SU-DHL-6 (cell line): Measurements from ENCODE around the gene RNF111.

Source experiments
- H2AFZ ChIP-seq: fragments of 200-600 bp; sonication (generic); 2 replicates; pipeline ENCODE4 v1.6.1; 2014; ENCODE audit warnings: low read depth, mild to moderate bottlenecking, moderate library complexity, mixed read lengths, antibody characterized with exemption, low read length; ENCODE audit not compliant: severe bottlenecking
- H3F3A ChIP-seq: fragments of 200-600 bp; shearing (Covaris generic); 2 replicates; pipeline ENCODE4 v1.6.0; 2016; ENCODE audit warnings: antibody characterized with exemption, mild to moderate bottlenecking; ENCODE audit not compliant: insufficient read depth
- H3K27ac ChIP-seq: fragments of 200-600 bp; sonication (generic); 2 replicates; pipeline ENCODE4 v1.5.1; 2016; ENCODE audit warnings: low read depth, mild to moderate bottlenecking, low read length, moderate library complexity, mixed read lengths
- H3K27me3 ChIP-seq: fragments of 200-600 bp; sonication (generic), shearing (Covaris generic); 2 replicates; pipeline ENCODE4 v1.6.0; 2014; ENCODE audit warnings: mild to moderate bottlenecking, low read length
- H3K36me3 ChIP-seq: fragments of 200-600 bp; sonication (generic); 2 replicates; pipeline ENCODE4 v1.6.1; 2014; ENCODE audit warnings: mild to moderate bottlenecking, low read length, mixed read lengths
- H3K4me2 ChIP-seq: fragments of 300-600, 200-600 bp; shearing (Covaris generic), sonication (generic); 2 replicates; pipeline ENCODE4 v1.6.0; 2014; ENCODE audit warnings: low read length, low read depth, mild to moderate bottlenecking; ENCODE audit not compliant: poor library complexity, severe bottlenecking
- H3K4me3 ChIP-seq: fragments of 200-600 bp; sonication (generic); 2 replicates; pipeline ENCODE4 v1.5.1; 2014; ENCODE audit warnings: antibody characterized with exemption, low read length, mild to moderate bottlenecking, mixed read lengths; ENCODE audit not compliant: insufficient read depth, poor library complexity, severe bottlenecking
- H3K79me2 ChIP-seq: fragments of 200-600 bp; sonication (generic); 2 replicates; pipeline ENCODE4 v1.6.1; 2014; ENCODE audit warnings: mild to moderate bottlenecking, low read length, moderate library complexity; ENCODE audit not compliant: insufficient read depth
- H3K9ac ChIP-seq: fragments of 200-600 bp; sonication (generic); 2 replicates; pipeline ENCODE4 v1.7.0; 2014; ENCODE audit warnings: mild to moderate bottlenecking, low read length
- H3K9me2 ChIP-seq: fragments of 200-600 bp; sonication (generic); replicated peaks from 2 replicates; pipeline ENCODE4 v1.6.1; 2014; ENCODE audit warnings: low read length; ENCODE audit not compliant: insufficient read depth
- H3K9me3 ChIP-seq: fragments of 200-600 bp; sonication (generic); 2 replicates; pipeline ENCODE4 v1.6.1; 2014; ENCODE audit warnings: low read length, mixed read lengths; ENCODE audit not compliant: insufficient read depth
- H4K20me1 ChIP-seq: fragments of 200-600 bp; sonication (generic); 2 replicates; pipeline ENCODE4 v1.6.1; 2014; ENCODE audit warnings: low read depth, mild to moderate bottlenecking, antibody characterized with exemption, low read length, moderate library complexity, mixed read lengths
- CTCF ChIP-seq: fragments of 200-600 bp; sonication (generic); IDR thresholded peaks from one replicate; pipeline ENCODE4 v1.5.1; 2017; ENCODE audit warnings: antibody characterized with exemption, mild to moderate bottlenecking, low read length, moderate library complexity; ENCODE audit not compliant: insufficient read depth, poor library complexity, severe bottlenecking
- EZH2phosphoT487 ChIP-seq: fragments of 200-600 bp; sonication (generic), shearing (Covaris generic); conservative IDR thresholded peaks from 2 replicates; pipeline ENCODE4 v1.6.1; 2018; ENCODE audit warnings: mild to moderate bottlenecking, antibody characterized with exemption, low read length, moderate library complexity, mixed read lengths

The RNF111 gene

GRCh38 chr15:58967479-58967878 is 20.0 kb upstream of the RNF111 start:
- no peaks in the 10 kb centered on the region for H3K36me3 ChIP-seq
- no peak overlapping the region for H2AFZ ChIP-seq
- H3K4me3 ChIP-seq, result no peak overlapping the region

GRCh38 chr15:58977887-58978286 is 9.6 kb upstream of the RNF111 start:
- Histone ChIP-seq H3K4me3 (no peak overlapping the region), H3K9ac (no peak overlapping the region)

More at GRCh38 chr15:58967479-58967878, 20.0 kb upstream of the RNF111 start:
- Histone ChIP-seq H3K27ac (no peak overlapping the region), H3K9ac (no peak overlapping the region), H3K79me2 (no peaks in the 10 kb centered on the region), H3F3A (no peaks in the 10 kb centered on the region), H4K20me1 (no peaks in the 10 kb centered on the region), H3K9me2 (no peaks in the 10 kb centered on the region), H3K9me3 (no peaks in the 10 kb centered on the region), H3K4me2 (no peak overlapping the region), H3K27me3 (no peaks in the 10 kb centered on the region)
- TF ChIP-seq EZH2phosphoT487 (no peak), CTCF (no peak)

GRCh38 chr15:58980351-58980939 is 7.0 kb upstream of the RNF111 start:
- H3K4me2 ChIP-seq, result peak overlapping the region; percentile 52
- H3K27ac ChIP-seq, result peak overlapping the region; percentile 79
- H3K9me2 ChIP-seq, result no peaks in the 10 kb centered on the region
- no peak overlapping the region for H3K4me3 ChIP-seq
- TF ChIP-seq CTCF (peak; percentile 31), EZH2phosphoT487 (no peak)
- H3K9ac ChIP-seq, result 0 out of 2 replicates have a peak overlapping the region, but pooled peaks have one; percentile 3
- H3K27me3 ChIP-seq, result no peaks in the 10 kb centered on the region
- no peaks in the 10 kb centered on the region for H3K79me2 ChIP-seq
- no peaks in the 10 kb centered on the region for H3K36me3 ChIP-seq
- H2AFZ ChIP-seq, result peak overlapping the region; percentile 61
- no peaks in the 10 kb centered on the region for H4K20me1 ChIP-seq
- no peaks in the 10 kb centered on the region for H3K9me3 ChIP-seq
- peaks cover 23% of the 10 kb centered on the region for H3F3A ChIP-seq

More at GRCh38 chr15:58977887-58978286, 9.6 kb upstream of the RNF111 start:
- no peaks in the 10 kb centered on the region for H3K79me2 ChIP-seq
- H2AFZ ChIP-seq, result no peak overlapping the region
- H3K27me3 ChIP-seq, result no peaks in the 10 kb centered on the region
- TF ChIP-seq CTCF, result no peak
- no peak for TF ChIP-seq EZH2phosphoT487
- no peaks in the 10 kb centered on the region for H3K36me3 ChIP-seq
- no peak overlapping the region for H3K27ac ChIP-seq
- no peaks in the 10 kb centered on the region for H4K20me1 ChIP-seq
- H3K9me3 ChIP-seq, result no peaks in the 10 kb centered on the region
- H3K9me2 ChIP-seq, result no peaks in the 10 kb centered on the region
- peaks cover 23% of the 10 kb centered on the region for H3F3A ChIP-seq
- no peak overlapping the region for H3K4me2 ChIP-seq
